ENCODE measurements around the gene TMEM163.
"Not testable (repeated sequence)": the region's sequence is repeated elsewhere in the genome, so short reads cannot be mapped to it uniquely, and the experiment has no call there.

TMEM163 gene

DNA sequence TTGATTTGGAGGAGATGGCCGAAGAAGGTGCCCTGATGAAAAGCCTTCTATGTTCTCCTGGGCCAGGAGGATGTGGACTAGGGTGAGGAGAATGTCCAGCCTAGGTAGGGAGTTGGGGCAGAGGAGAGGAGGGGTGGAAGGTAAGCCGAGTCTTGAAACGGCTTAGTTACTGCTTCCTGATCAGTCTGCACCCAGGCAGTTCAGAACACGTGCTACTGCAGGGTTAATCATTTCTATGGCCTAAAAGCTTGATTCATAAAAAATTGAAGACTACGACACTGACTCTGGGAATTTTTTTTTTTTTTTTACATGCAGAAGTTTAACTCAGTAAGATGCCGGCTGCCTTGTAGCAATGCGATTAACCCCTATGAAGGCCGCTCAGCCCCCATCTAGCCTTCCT lies 125.3 kb downstream of the TMEM163 start:
- no peak overlapping the region for H3K4me3 ChIP-seq (ENCODE audit: low read depth, low read length)
- TF ChIP-seq, protein P1, sequence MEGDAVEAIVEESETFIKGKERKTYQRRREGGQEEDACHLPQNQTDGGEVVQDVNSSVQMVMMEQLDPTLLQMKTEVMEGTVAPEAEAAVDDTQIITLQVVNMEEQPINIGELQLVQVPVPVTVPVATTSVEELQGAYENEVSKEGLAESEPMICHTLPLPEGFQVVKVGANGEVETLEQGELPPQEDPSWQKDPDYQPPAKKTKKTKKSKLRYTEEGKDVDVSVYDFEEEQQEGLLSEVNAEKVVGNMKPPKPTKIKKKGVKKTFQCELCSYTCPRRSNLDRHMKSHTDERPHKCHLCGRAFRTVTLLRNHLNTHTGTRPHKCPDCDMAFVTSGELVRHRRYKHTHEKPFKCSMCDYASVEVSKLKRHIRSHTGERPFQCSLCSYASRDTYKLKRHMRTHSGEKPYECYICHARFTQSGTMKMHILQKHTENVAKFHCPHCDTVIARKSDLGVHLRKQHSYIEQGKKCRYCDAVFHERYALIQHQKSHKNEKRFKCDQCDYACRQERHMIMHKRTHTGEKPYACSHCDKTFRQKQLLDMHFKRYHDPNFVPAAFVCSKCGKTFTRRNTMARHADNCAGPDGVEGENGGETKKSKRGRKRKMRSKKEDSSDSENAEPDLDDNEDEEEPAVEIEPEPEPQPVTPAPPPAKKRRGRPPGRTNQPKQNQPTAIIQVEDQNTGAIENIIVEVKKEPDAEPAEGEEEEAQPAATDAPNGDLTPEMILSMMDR (conservative IDR thresholded peaks at IDR 0.05; ENCODE audit: low read depth, low read length) = no peak
- no peak for DNase-seq (ENCODE audit: low read depth)

DNA sequence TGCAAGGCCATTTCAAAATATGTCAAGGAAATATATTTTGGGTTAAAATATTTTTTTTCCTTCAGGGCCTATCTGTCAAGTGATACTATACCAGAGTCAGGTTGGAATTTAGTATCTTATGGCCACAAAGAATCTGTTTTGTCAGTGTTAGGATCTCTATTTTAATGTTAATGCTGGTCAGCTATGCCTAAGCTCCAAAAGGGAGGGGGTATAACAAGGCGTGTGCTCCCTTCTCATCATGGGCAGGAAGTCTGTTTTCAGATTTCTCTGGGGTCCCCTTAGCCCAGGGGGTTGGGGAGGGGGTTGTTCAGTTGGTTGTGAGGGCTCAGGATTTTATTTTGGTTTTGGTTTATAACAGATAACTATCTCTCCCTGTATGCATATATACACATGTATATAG lies 126.4 kb downstream of the TMEM163 start:
- TF ChIP-seq, protein P1 (conservative IDR thresholded peaks at IDR 0.05; ENCODE audit: low read depth, low read length) = no peak
- H3K4me3 ChIP-seq (ENCODE audit: low read depth, low read length) = no peak overlapping the region
- DNase-seq (ENCODE audit: low read depth) = no peak

DNA sequence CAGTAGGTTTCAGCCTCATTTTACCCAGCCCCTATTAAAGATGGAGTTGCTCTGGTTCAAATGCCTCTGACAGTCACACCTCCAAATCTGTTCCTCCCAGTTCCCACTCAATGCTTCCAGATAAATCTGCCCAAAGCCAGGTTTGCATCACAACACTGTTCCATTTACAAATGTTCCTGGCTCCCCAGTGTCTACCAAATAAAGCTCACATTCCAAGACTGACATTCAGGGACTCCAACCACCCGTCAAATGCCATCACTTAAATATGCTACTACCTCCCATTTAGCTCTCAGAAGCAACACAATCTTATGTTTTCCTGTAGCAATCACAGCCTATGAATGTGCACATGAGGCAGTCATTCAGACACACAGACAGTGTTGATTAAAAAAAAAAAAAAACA lies 127.3 kb downstream of the TMEM163 start:
- DNase-seq (ENCODE audit: low read depth) = no peak
- H3K4me3 ChIP-seq (ENCODE audit: low read depth, low read length) = no peak overlapping the region
- TF ChIP-seq, protein P1 (conservative IDR thresholded peaks at IDR 0.05; ENCODE audit: low read depth, low read length) = no peak

DNA sequence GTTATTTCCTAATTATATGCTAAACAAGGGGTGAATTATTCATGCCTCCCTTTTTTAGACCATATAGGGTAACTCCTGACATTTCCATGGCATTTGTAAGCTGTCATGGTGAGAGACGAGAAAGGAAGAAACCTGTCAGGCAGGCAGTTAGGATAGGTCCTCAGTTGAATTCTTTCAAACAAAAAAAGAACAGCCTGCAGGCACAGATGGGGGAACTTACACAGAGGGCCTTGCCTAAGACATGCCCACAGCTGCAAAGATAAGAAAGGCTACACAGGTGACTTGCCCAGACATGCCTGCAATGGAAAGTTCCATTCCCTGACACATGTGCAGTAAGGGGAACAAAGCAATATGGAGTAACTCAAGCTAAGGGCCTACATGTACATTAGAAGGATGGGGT lies 128.1 kb downstream of the TMEM163 start:
- DNase-seq (ENCODE audit: low read depth) = no peak
- TF ChIP-seq, protein P1 (conservative IDR thresholded peaks at IDR 0.05; ENCODE audit: low read depth, low read length) = no peak
- no peak overlapping the region for H3K4me3 ChIP-seq (ENCODE audit: low read depth, low read length)

DNA sequence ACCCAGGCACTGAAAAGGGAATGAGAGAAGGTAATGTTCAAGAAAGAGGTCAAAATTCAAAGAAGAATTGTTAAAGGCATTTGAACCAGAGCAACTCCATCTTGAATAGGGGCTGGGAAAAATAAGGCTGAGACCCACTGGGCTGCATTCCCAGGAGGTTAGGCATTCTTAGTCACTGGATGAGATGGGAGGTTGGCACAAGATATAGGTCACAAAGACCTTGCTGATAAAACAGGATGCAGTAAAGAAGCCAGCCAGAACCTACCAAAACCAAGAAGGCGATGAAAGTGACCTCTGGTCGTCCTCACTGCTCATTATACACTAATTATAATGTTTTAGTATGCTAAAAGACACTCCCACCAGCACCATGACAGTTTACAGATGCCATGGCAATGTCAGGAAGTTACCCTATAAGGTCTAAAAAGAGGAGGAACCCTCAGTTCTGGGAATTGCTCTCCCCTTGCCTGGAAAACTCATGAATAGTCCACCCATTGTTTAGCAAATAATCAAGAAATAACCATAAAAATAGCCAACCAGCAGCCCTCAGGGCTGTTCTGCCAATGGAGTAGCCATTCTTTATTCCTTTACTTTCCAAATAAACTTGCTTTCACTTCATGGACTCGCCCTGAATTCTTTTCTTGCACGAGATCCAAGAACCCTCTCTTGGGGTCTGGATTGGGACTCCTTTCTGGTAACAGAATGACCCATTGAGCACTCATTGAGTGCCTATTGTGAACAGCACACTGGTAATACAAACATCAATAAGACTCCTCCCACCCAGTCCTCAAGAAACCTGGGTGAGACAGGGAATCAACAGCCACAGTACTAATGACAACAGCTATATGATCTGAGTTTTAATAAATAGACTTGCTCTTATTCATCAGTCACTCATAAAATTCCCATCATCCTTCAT lies 129.4 kb downstream of the TMEM163 start:
- not testable (repeated sequence) for H3K4me3 ChIP-seq (ENCODE audit: low read depth, low read length); DNase-seq (ENCODE audit: low read depth)

DNA sequence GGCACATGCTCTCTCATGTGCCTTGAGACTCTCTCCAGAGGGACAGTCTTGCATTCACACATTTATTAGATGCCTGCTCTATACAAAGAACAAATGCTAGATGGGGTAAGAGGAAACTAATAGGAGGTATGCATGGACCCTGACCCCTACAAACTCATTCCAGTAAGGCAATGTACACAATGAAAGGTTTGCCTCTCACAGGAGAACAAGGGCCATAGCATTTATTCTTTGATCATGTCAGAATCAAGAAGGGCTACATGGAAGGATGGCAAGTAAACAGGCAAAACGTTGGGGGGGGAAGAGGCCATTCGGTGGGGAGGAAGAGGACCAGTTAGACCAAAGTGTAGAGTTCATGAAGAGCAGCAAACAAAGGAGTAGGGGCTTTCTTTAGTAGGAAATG lies 130.2 kb downstream of the TMEM163 start:
- TF ChIP-seq, protein P1 (conservative IDR thresholded peaks at IDR 0.05; ENCODE audit: low read depth, low read length) = no peak
- no peak for DNase-seq (ENCODE audit: low read depth)
- no peak overlapping the region for H3K4me3 ChIP-seq (ENCODE audit: low read depth, low read length)

DNA sequence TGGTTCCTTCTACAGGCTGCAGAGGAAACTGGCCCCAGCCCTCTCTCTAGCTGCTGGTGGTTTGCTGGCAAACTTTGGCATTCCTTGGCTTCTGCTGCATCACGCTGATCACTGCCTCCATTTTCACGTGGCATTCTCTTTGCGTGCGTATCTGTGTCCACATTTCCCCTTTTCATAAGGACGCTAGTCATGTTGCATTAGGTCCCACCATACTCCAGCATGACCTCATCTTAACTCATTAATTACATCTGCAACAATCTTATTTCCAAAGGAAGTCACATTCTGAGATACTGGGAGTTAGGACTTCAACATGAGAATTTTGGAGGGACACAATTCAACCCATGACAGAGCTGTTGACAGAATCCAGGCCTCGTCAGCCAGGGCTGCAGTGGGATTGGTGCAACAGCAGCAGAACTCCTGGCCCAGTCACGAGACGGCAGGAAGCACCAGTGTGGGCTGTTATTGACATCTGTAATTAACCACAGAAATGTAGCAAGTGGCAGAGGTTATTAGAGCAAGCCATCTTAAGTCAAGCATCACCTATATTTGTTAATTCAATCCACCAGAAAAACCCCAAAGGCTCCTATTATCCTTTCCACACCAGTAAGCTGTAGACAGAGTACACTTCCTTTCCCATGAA lies 132.4 kb downstream of the TMEM163 start:
- TF ChIP-seq, protein P1 (conservative IDR thresholded peaks at IDR 0.05; ENCODE audit: low read depth, low read length) = no peak
- no peak for DNase-seq (ENCODE audit: low read depth)
- no peak overlapping the region for H3K4me3 ChIP-seq (ENCODE audit: low read depth, low read length)
